Hepatocyte (in vitro differentiated cells): ENCODE measurements around the gene LYL1.

Experiments
- CTCF ChIP-seq: fragments of 200-600 bp; sonication (generic); IDR thresholded peaks from 2 replicates; pipeline ENCODE4 v1.5.1; 2016; ENCODE audit warnings: antibody characterized with exemption, mild to moderate bottlenecking; ENCODE audit not compliant: poor library complexity
- EZH2 ChIP-seq: fragments of 200-600 bp; sonication (generic); IDR thresholded peaks from 2 replicates; pipeline ENCODE4 v1.6.1; 2016; ENCODE audit warnings: antibody characterized with exemption, mild to moderate bottlenecking, borderline replicate concordance

- no peak for TF ChIP-seq CTCF
- TF ChIP-seq EZH2, result no peak
Observed at GRCh38 chr19:13120817-13121216, 18.2 kb upstream of the LYL1 start.
